Measurements from ENCODE around the gene RHOBTB1.
"Not testable (repeated sequence)": the region's sequence is repeated elsewhere in the genome, so short reads cannot be mapped to it uniquely, and the experiment has no call there.

The RHOBTB1 gene

GRCh38 chr10:60940446-60940845 lies 3.5 kb downstream of the RHOBTB1 start:
- no peak for DNase-seq

- DNase-seq = no peak
These were observed 6.0 kb downstream of the RHOBTB1 start for GRCh38 chr10:60937784-60938654.

- DNase-seq = no peak
These were observed 7.0 kb downstream of the RHOBTB1 start for GRCh38 chr10:60937022-60937421.

- DNase-seq = no peak
These were observed 9.5 kb downstream of the RHOBTB1 start for GRCh38 chr10:60934215-60935175.

- no peak for DNase-seq
These were observed 11.2 kb downstream of the RHOBTB1 start for GRCh38 chr10:60932756-60933155.

- no peak for DNase-seq
These were observed 13.7 kb downstream of the RHOBTB1 start for GRCh38 chr10:60930237-60930636.

- DNase-seq = no peak
These were observed 22.4 kb downstream of the RHOBTB1 start for GRCh38 chr10:60921633-60922032.

GRCh38 chr10:60920479-60920878 lies 23.5 kb downstream of the RHOBTB1 start:
- no peak for DNase-seq

GRCh38 chr10:60919551-60919950 lies 24.4 kb downstream of the RHOBTB1 start:
- no peak for DNase-seq

GRCh38 chr10:60917331-60918280 lies 26.4 kb downstream of the RHOBTB1 start:
- no peak for DNase-seq

GRCh38 chr10:60916025-60916424 lies 28.0 kb downstream of the RHOBTB1 start:
- no peak for DNase-seq

GRCh38 chr10:60914690-60915141 lies 29.3 kb downstream of the RHOBTB1 start:
- DNase-seq = no peak

GRCh38 chr10:60913657-60914056 lies 30.3 kb downstream of the RHOBTB1 start:
- no peak for DNase-seq

GRCh38 chr10:60913071-60913470 lies 30.9 kb downstream of the RHOBTB1 start:
- DNase-seq = no peak

- no peak for DNase-seq
These were observed 32.3 kb downstream of the RHOBTB1 start for GRCh38 chr10:60911715-60912114.

GRCh38 chr10:60911216-60911615 lies 32.8 kb downstream of the RHOBTB1 start:
- no peak for DNase-seq

- DNase-seq = no peak
These were observed 33.4 kb downstream of the RHOBTB1 start for GRCh38 chr10:60910543-60910942.

GRCh38 chr10:60908896-60909295 lies 35.1 kb downstream of the RHOBTB1 start:
- no peak for DNase-seq

- DNase-seq = no peak
These were observed 36.0 kb downstream of the RHOBTB1 start for GRCh38 chr10:60908031-60908430.

- no peak for DNase-seq
These were observed 36.7 kb downstream of the RHOBTB1 start for GRCh38 chr10:60907236-60907635.

- not testable (repeated sequence) for DNase-seq
These were observed 37.2 kb downstream of the RHOBTB1 start for GRCh38 chr10:60906825-60907224.

- DNase-seq = no peak
These were observed 37.6 kb downstream of the RHOBTB1 start for GRCh38 chr10:60906411-60906810.

Data from right forelimb (tissue), 1 donor.